Liver (tissue), 9 donors: Measurements from ENCODE around the gene ABHD6. TPM values are rescaled to one million over a fixed set of nuclear protein-coding genes. Genes with fewer than 3 reads are reported as not detected.

ENCODE experiments used
- DNase-seq: peaks from one replicate; pipeline ENCODE4 v3.0.0-alpha.2; 2017; ENCODE audit warnings: low spot score
- H3K27ac ChIP-seq, 2 donors: one replicate each; pipeline ENCODE4 v1.7.0; 2013; ENCODE audit warnings: inconsistent platforms in 2 of 2, low read length in 2 of 2, control low read depth in 1 of 2, low read depth in 1 of 2, mild to moderate bottlenecking in 1 of 2
- H3K27me3 ChIP-seq, 4 donors: one replicate each; pipeline versions ENCODE4 v1.6.1 to v1.7.0; 2013; ENCODE audit warnings: low read length in 3 of 4, inconsistent platforms in 1 of 4, mild to moderate bottlenecking in 1 of 4, moderate library complexity in 1 of 4; ENCODE audit not compliant: control insufficient read depth in 4 of 4, insufficient read depth in 4 of 4
- H3K36me3 ChIP-seq, 4 donors: one replicate each; pipeline versions ENCODE4 v1.6.1 to v1.7.0; 2013; ENCODE audit warnings: low read length in 3 of 4, mild to moderate bottlenecking in 3 of 4, low read depth in 1 of 4, moderate library complexity in 1 of 4; ENCODE audit not compliant: control insufficient read depth in 4 of 4, insufficient read depth in 3 of 4
- H3K4me1 ChIP-seq, 4 donors: one replicate each; pipeline versions ENCODE4 v1.6.1 to v1.7.0; 2013; ENCODE audit warnings: low read length in 3 of 4, mild to moderate bottlenecking in 3 of 4, moderate library complexity in 1 of 4; ENCODE audit not compliant: control insufficient read depth in 4 of 4, insufficient read depth in 4 of 4
- H3K4me3 ChIP-seq, 3 donors: one replicate each; pipeline versions ENCODE4 v1.6.1 to v1.7.0; 2013; ENCODE audit warnings: low read length in 3 of 3, control low read depth in 1 of 3, low read depth in 1 of 3, mild to moderate bottlenecking in 1 of 3
- H3K9ac ChIP-seq, 2 donors: one replicate each; pipeline ENCODE4 v1.7.0; 2013; ENCODE audit warnings: low read length in 2 of 2, mild to moderate bottlenecking in 2 of 2, moderate library complexity in 2 of 2, control low read depth in 1 of 2, low read depth in 1 of 2
- H3K9me3 ChIP-seq, 4 donors: one replicate each; pipeline versions ENCODE4 v1.6.1 to v1.7.0; 2013; ENCODE audit warnings: low read length in 3 of 4; ENCODE audit not compliant: control insufficient read depth in 4 of 4
- GABPA ChIP-seq, 2 donors: IDR thresholded peaks in 1 of 2; conservative IDR thresholded peaks in 1 of 2; 2 replicates each; pipeline ENCODE4 v1.6.1; 2016; ENCODE audit warnings: antibody characterized with exemption in 2 of 2, mild to moderate bottlenecking in 1 of 2, moderate library complexity in 1 of 2
- HNF4A ChIP-seq, 2 donors: conservative IDR thresholded peaks; 2 replicates each; pipeline ENCODE4 v1.6.1; 2016; ENCODE audit warnings: antibody characterized with exemption in 2 of 2, mild to moderate bottlenecking in 2 of 2
- HNF4G ChIP-seq: IDR thresholded peaks from 2 replicates; pipeline ENCODE4 v1.6.1; 2016; ENCODE audit warnings: antibody characterized with exemption
- JUND ChIP-seq, 2 donors: IDR thresholded peaks; 2 replicates each; pipeline ENCODE4 v1.6.1; 2016; ENCODE audit warnings: antibody characterized with exemption in 2 of 2
- NR2F2 ChIP-seq: IDR thresholded peaks from 2 replicates; pipeline ENCODE4 v1.6.1; 2016; ENCODE audit warnings: antibody characterized with exemption
- RAD21 ChIP-seq, 2 donors: IDR thresholded peaks; 2 replicates each; pipeline ENCODE4 v1.6.1; 2016; ENCODE audit warnings: antibody characterized with exemption in 2 of 2, mild to moderate bottlenecking in 2 of 2
- RXRA ChIP-seq, 2 donors: IDR thresholded peaks; 2 replicates each; pipeline ENCODE4 v1.6.1; 2017 to 2018; ENCODE audit warnings: antibody characterized with exemption in 2 of 2, mild to moderate bottlenecking in 1 of 2
- SP1 ChIP-seq: IDR thresholded peaks from 2 replicates; pipeline ENCODE4 v1.6.1; 2018; ENCODE audit warnings: antibody characterized with exemption, mild to moderate bottlenecking
- TAF1 ChIP-seq: conservative IDR thresholded peaks from 2 replicates; pipeline ENCODE4 v1.6.1; 2016; ENCODE audit warnings: antibody characterized with exemption, mild to moderate bottlenecking
- YY1 ChIP-seq: IDR thresholded peaks from 2 replicates; pipeline ENCODE4 v1.6.1; 2016; ENCODE audit warnings: antibody characterized with exemption, mild to moderate bottlenecking
- WGBS: extraction: QIAGEN DNeasy Blood & Tissue Kit; methylation state at CpG from one replicate; pipeline ENCODE4 v1.1.7; 2013; 5-methylcytosine and 5-hydroxymethylcytosine counted together
- polyA plus RNA-seq, 2 donors: library from polyadenylated mRNA; stranded (reverse) in 1 of 2; unstranded in 1 of 2; fragments of 200-250 nt in 1 of 2; fragments of >200 nt in 1 of 2; fragmentation: Nextera tagmentation in 1 of 2; extraction: Ambion mirVana in 1 of 2; gene quantifications; one replicate each; pipeline versions ENCODE4 v1.2.1 to v1.2.3, GENCODE V29; 2013 to 2015
- total RNA-seq, 2 donors: library from RNA; depleted of rRNA; stranded (reverse); fragments of >200 nt; gene quantifications; one replicate each; pipeline ENCODE4 v1.2.3, GENCODE V29; 2014
- TF ChIP-seq, protein P1 (sequence below): IDR thresholded peaks from 2 replicates; pipeline ENCODE4 v1.6.1; 2016; ENCODE audit warnings: antibody characterized with exemption, mild to moderate bottlenecking
- TF ChIP-seq, protein P2 (sequence below): IDR thresholded peaks from 2 replicates; pipeline ENCODE4 v1.6.1; 2016; ENCODE audit warnings: antibody characterized with exemption
- TF ChIP-seq, protein P3 (sequence below): IDR thresholded peaks from 2 replicates; pipeline ENCODE4 v1.6.1; 2016; ENCODE audit warnings: antibody characterized with exemption
- TF ChIP-seq, protein P4 (sequence below): fragments of 150-350 bp; IDR thresholded peaks from 2 replicates; pipeline ENCODE4 v1.5.1; 2017; ENCODE audit warnings: improper control_type of control experiment, low read depth, low read length; ENCODE audit not compliant: missing input control
- TF ChIP-seq, protein P5 (sequence below): IDR thresholded peaks from 2 replicates; pipeline ENCODE4 v1.6.1; 2016; ENCODE audit warnings: antibody characterized with exemption
- donor health status: healthy.
- donor health status: healthy.
- donor health status: healthy.
- donor health status: healthy.
- donor health status: healthy.

Gene ABHD6, protein sequence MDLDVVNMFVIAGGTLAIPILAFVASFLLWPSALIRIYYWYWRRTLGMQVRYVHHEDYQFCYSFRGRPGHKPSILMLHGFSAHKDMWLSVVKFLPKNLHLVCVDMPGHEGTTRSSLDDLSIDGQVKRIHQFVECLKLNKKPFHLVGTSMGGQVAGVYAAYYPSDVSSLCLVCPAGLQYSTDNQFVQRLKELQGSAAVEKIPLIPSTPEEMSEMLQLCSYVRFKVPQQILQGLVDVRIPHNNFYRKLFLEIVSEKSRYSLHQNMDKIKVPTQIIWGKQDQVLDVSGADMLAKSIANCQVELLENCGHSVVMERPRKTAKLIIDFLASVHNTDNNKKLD
- total RNA-seq, result 10 to 100 TPM; 19.8 to 60.9 TPM
- polyA plus RNA-seq, result 10 to 100 TPM; 36.5 to 40.1 TPM

DNA sequence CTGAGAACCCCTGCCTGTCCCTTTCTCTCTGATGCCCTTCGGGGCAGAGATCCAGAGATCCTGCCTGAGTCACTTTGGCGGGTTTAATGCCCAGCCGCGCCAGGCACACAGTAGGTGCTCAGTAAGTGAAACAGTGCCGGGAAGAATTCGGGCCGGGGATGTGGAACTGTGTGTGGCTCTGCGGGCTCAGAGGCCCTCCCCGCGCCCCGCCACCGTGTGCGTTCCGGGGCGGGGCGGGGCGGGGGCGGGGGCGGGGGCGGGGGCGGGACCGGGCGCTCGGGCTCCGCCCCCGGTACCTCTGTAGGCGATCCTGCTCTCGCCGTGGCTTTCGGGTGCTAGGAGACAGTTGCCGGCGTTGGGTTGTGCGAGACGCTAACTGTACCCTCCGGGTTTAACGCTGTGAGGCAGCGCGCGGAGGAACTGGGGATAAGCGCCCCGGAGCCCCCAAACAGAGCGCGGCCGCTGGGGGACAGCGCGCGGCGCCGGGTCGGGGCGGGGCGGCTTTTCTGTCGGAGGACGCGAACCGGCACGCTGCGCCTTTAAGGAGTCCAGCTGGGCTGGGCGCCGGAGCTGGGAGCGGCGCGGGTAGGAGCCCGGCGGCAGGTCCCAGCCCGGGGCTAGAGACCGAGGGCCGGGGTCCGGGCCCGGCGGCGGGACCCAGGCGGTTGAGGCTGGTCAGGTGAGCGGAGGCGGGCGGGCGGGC is at the start of gene ABHD6:
TSS of gene ABHD6 (plus strand) at position 555 of the 703 bp plus-strand sequence. CDS start 18,795 bp downstream, outside the sequence.
- WGBS, result under 1% methylated on average over 77 of the region's 77 CpGs
- Histone ChIP-seq H3K4me1 (peaks cover 5 to 46% (median 36%) of the 10 kb centered on the region in 4 donors), H3K27me3 (no peaks in the 10 kb centered on the region), H3K36me3 (no peaks in the 10 kb centered on the region), H3K9ac (peak within 1 kb of the TSS; percentile 52 to 89), H3K9me3 (no peaks in the 10 kb centered on the region), H3K4me3 (peak within 1 kb of the TSS; percentile 65 to 94 (median 91)), H3K27ac (peak within 1 kb of the TSS; percentile 77 to 84)
- peak; percentile 87 for DNase-seq
- no peak for TF ChIP-seq TAF1
- TF ChIP-seq, protein P1, sequence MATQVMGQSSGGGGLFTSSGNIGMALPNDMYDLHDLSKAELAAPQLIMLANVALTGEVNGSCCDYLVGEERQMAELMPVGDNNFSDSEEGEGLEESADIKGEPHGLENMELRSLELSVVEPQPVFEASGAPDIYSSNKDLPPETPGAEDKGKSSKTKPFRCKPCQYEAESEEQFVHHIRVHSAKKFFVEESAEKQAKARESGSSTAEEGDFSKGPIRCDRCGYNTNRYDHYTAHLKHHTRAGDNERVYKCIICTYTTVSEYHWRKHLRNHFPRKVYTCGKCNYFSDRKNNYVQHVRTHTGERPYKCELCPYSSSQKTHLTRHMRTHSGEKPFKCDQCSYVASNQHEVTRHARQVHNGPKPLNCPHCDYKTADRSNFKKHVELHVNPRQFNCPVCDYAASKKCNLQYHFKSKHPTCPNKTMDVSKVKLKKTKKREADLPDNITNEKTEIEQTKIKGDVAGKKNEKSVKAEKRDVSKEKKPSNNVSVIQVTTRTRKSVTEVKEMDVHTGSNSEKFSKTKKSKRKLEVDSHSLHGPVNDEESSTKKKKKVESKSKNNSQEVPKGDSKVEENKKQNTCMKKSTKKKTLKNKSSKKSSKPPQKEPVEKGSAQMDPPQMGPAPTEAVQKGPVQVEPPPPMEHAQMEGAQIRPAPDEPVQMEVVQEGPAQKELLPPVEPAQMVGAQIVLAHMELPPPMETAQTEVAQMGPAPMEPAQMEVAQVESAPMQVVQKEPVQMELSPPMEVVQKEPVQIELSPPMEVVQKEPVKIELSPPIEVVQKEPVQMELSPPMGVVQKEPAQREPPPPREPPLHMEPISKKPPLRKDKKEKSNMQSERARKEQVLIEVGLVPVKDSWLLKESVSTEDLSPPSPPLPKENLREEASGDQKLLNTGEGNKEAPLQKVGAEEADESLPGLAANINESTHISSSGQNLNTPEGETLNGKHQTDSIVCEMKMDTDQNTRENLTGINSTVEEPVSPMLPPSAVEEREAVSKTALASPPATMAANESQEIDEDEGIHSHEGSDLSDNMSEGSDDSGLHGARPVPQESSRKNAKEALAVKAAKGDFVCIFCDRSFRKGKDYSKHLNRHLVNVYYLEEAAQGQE, result peak; percentile 37
- no peak for TF ChIP-seq NR2F2
- peak in 1 of 2 donors; percentile 28 for TF ChIP-seq RAD21 (IDR thresholded peaks at IDR 0.05)

DNA sequence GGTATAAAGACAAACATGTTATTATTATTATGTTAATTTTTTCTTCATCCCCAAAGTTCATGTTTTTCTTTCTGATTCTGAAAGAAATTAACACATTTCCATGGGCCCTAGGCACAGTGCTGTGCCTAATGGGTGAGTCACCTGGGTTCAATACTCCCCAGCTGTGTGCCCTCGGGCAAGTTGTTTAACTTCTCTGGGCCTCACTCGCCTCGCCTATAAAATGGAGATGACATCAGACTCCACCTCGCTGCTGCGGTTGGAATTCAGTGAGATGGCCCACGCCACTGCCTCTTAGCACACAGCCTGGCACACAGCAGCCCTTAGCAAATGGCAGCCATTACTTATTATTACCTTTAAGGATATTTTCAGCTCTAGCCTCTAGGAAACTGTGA is 49.4 kb upstream of the ABHD6 start:
- no peaks in the 10 kb centered on the region for H3K9me3 ChIP-seq
- no peak for TF ChIP-seq JUND (IDR thresholded peaks at IDR 0.05)
- TF ChIP-seq, protein P2, sequence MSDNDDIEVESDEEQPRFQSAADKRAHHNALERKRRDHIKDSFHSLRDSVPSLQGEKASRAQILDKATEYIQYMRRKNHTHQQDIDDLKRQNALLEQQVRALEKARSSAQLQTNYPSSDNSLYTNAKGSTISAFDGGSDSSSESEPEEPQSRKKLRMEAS, result no peak
- no peak for TF ChIP-seq RAD21 (IDR thresholded peaks at IDR 0.05)
- no peak for TF ChIP-seq GABPA (IDR thresholded peaks at IDR 0.05 in 1 of 2, conservative IDR thresholded peaks at IDR 0.05 in 1 of 2)
- TF ChIP-seq YY1, result no peak
- TF ChIP-seq, protein P3, sequence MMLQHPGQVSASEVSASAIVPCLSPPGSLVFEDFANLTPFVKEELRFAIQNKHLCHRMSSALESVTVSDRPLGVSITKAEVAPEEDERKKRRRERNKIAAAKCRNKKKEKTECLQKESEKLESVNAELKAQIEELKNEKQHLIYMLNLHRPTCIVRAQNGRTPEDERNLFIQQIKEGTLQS, result no peak
- TF ChIP-seq TAF1, result no peak
- TF ChIP-seq NR2F2, result no peak
- TF ChIP-seq, protein P4, sequence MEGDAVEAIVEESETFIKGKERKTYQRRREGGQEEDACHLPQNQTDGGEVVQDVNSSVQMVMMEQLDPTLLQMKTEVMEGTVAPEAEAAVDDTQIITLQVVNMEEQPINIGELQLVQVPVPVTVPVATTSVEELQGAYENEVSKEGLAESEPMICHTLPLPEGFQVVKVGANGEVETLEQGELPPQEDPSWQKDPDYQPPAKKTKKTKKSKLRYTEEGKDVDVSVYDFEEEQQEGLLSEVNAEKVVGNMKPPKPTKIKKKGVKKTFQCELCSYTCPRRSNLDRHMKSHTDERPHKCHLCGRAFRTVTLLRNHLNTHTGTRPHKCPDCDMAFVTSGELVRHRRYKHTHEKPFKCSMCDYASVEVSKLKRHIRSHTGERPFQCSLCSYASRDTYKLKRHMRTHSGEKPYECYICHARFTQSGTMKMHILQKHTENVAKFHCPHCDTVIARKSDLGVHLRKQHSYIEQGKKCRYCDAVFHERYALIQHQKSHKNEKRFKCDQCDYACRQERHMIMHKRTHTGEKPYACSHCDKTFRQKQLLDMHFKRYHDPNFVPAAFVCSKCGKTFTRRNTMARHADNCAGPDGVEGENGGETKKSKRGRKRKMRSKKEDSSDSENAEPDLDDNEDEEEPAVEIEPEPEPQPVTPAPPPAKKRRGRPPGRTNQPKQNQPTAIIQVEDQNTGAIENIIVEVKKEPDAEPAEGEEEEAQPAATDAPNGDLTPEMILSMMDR, result no peak
- TF ChIP-seq, protein P5, sequence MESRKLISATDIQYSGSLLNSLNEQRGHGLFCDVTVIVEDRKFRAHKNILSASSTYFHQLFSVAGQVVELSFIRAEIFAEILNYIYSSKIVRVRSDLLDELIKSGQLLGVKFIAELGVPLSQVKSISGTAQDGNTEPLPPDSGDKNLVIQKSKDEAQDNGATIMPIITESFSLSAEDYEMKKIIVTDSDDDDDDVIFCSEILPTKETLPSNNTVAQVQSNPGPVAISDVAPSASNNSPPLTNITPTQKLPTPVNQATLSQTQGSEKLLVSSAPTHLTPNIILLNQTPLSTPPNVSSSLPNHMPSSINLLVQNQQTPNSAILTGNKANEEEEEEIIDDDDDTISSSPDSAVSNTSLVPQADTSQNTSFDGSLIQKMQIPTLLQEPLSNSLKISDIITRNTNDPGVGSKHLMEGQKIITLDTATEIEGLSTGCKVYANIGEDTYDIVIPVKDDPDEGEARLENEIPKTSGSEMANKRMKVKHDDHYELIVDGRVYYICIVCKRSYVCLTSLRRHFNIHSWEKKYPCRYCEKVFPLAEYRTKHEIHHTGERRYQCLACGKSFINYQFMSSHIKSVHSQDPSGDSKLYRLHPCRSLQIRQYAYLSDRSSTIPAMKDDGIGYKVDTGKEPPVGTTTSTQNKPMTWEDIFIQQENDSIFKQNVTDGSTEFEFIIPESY, result no peak
- TF ChIP-seq HNF4G, result no peak
- TF ChIP-seq, protein P1, result no peak
- TF ChIP-seq RXRA (IDR thresholded peaks at IDR 0.05), result no peak
- no peak for TF ChIP-seq SP1
- no peak for TF ChIP-seq HNF4A (conservative IDR thresholded peaks at IDR 0.05)
- no peaks in the 10 kb centered on the region for H3K36me3 ChIP-seq
- no peak overlapping the region for H3K4me3 ChIP-seq
- no peak for DNase-seq
- no peak overlapping the region for H3K9ac ChIP-seq
- no peaks in the 10 kb centered on the region for H3K27me3 ChIP-seq
- 71% methylated on average over 6 of the region's 6 CpGs for WGBS
- H3K4me1 ChIP-seq, result peaks cover 28 to 65% (median 56%) of the 10 kb centered on the region in 4 donors
- H3K27ac ChIP-seq, result peak overlapping the region; percentile 37 to 70
